Measurements from ENCODE around the gene ZBED4.

GRCh38 chr22:49889071-49889470 lies 35.4 kb downstream of the ZBED4 start:
- TF ChIP-seq CENPX (CRISPR knock-in tag; IDR thresholded peaks at IDR 0.05) = no peak
- TF ChIP-seq, protein P1, sequence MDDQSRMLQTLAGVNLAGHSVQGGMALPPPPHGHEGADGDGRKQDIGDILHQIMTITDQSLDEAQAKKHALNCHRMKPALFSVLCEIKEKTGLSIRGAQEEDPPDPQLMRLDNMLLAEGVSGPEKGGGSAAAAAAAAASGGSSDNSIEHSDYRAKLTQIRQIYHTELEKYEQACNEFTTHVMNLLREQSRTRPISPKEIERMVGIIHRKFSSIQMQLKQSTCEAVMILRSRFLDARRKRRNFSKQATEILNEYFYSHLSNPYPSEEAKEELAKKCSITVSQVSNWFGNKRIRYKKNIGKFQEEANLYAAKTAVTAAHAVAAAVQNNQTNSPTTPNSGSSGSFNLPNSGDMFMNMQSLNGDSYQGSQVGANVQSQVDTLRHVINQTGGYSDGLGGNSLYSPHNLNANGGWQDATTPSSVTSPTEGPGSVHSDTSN (CRISPR knock-in tag; IDR thresholded peaks at IDR 0.05; ENCODE audit: borderline replicate concordance) = no peak
- TF ChIP-seq UBTF (CRISPR knock-in tag; IDR thresholded peaks at IDR 0.05) = no peak
- no peak for TF ChIP-seq ZFP36L1 (CRISPR knock-in tag; IDR thresholded peaks at IDR 0.05)
- TF ChIP-seq ZFP41 (CRISPR knock-in tag; IDR thresholded peaks at IDR 0.05; ENCODE audit: borderline replicate concordance) = no peak
- TF ChIP-seq, protein P2, sequence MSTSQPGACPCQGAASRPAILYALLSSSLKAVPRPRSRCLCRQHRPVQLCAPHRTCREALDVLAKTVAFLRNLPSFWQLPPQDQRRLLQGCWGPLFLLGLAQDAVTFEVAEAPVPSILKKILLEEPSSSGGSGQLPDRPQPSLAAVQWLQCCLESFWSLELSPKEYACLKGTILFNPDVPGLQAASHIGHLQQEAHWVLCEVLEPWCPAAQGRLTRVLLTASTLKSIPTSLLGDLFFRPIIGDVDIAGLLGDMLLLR (CRISPR knock-in tag; IDR thresholded peaks at IDR 0.05) = no peak
- TF ChIP-seq ZBTB7A (CRISPR knock-in tag; IDR thresholded peaks at IDR 0.05) = no peak
- TF ChIP-seq, protein P3, sequence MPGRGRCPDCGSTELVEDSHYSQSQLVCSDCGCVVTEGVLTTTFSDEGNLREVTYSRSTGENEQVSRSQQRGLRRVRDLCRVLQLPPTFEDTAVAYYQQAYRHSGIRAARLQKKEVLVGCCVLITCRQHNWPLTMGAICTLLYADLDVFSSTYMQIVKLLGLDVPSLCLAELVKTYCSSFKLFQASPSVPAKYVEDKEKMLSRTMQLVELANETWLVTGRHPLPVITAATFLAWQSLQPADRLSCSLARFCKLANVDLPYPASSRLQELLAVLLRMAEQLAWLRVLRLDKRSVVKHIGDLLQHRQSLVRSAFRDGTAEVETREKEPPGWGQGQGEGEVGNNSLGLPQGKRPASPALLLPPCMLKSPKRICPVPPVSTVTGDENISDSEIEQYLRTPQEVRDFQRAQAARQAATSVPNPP (CRISPR knock-in tag; IDR thresholded peaks at IDR 0.05) = no peak
- no peak for TF ChIP-seq CHD2 (IDR thresholded peaks at IDR 0.05; ENCODE audit: low read depth, low read length)
- no peak for TF ChIP-seq GRHL1 (CRISPR knock-in tag; conservative IDR thresholded peaks at IDR 0.05)
- no peak for TF ChIP-seq MAFK (conservative IDR thresholded peaks at IDR 0.05 in 1 of 2, IDR thresholded peaks at IDR 0.05 in 1 of 2; ENCODE audit: low read length in 2 of 2)

All from HepG2 (cell line).